HEK293T (cell line): ENCODE results near the gene SORBS2.

Source experiments
- ARNT ChIP-seq: fragments of 450-650 bp; IDR thresholded peaks from 2 replicates; pipeline ENCODE4 v1.6.1; 2017; ENCODE audit warnings: mild to moderate bottlenecking
- FOXA1 ChIP-seq: fragments of 450-650 bp; IDR thresholded peaks from 2 replicates; pipeline ENCODE4 v1.6.1; 2016; ENCODE audit warnings: mild to moderate bottlenecking
- FOXK2 ChIP-seq: fragments of 450-650 bp; IDR thresholded peaks from 2 replicates; pipeline ENCODE4 v1.6.1; 2016; ENCODE audit warnings: mild to moderate bottlenecking
- FOXM1 ChIP-seq: fragments of 450-650 bp; IDR thresholded peaks from 2 replicates; pipeline ENCODE4 v1.6.1; 2017; ENCODE audit warnings: mild to moderate bottlenecking, borderline replicate concordance
- HDGF ChIP-seq: fragments of 450-650 bp; IDR thresholded peaks from 2 replicates; pipeline ENCODE4 v1.6.1; 2017; ENCODE audit warnings: antibody characterized with exemption, borderline replicate concordance
- L3MBTL2 ChIP-seq: fragments of 450-650 bp; conservative IDR thresholded peaks from 2 replicates; pipeline ENCODE4 v1.6.1; 2016; ENCODE audit warnings: mild to moderate bottlenecking
- LEF1 ChIP-seq: fragments of 450-650 bp; IDR thresholded peaks from 2 replicates; pipeline ENCODE4 v1.6.1; 2017; ENCODE audit warnings: mild to moderate bottlenecking, borderline replicate concordance
- NFRKB ChIP-seq: fragments of 450-650 bp; IDR thresholded peaks from 2 replicates; pipeline ENCODE4 v1.6.1; 2016; ENCODE audit warnings: mild to moderate bottlenecking, moderate library complexity
- SP1 ChIP-seq: fragments of 450-650 bp; IDR thresholded peaks from 2 replicates; pipeline ENCODE4 v1.6.1; 2017
- SUZ12 ChIP-seq: fragments of 450-650 bp; IDR thresholded peaks from 2 replicates; pipeline ENCODE4 v1.6.1; 2016; ENCODE audit warnings: mild to moderate bottlenecking
- TARDBP ChIP-seq: fragments of 450-650 bp; IDR thresholded peaks from 2 replicates; pipeline ENCODE4 v1.6.1; 2016
- ZNF384 ChIP-seq: fragments of 450-650 bp; IDR thresholded peaks from 2 replicates; pipeline ENCODE4 v1.6.1; 2016
- TF ChIP-seq, protein P1 (sequence below): fragments of 450-650 bp; IDR thresholded peaks from 2 replicates; pipeline ENCODE4 v1.6.1; 2016

DNA sequence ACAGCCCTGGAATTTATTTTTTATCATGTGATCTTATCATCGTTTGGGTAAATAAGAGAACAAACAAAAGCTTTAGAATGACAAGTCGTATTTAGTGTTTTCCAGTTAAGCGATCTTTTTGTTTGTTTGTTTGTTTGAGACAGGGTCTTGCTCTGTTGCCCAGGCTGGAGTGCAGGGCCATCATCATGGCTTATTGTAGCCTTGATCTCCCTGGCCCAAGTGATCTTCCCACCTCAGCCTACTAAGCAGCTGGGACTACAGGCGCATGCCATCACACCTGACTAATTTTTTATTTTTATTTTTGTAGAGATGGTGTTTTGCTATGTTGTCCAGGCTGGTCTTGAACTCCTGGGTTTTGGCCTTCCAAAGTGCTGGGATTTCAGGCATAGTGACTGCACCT lies 219.6 kb downstream of the SORBS2 start:
- TF ChIP-seq, protein P1, sequence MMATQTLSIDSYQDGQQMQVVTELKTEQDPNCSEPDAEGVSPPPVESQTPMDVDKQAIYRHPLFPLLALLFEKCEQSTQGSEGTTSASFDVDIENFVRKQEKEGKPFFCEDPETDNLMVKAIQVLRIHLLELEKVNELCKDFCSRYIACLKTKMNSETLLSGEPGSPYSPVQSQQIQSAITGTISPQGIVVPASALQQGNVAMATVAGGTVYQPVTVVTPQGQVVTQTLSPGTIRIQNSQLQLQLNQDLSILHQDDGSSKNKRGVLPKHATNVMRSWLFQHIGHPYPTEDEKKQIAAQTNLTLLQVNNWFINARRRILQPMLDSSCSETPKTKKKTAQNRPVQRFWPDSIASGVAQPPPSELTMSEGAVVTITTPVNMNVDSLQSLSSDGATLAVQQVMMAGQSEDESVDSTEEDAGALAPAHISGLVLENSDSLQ, result no peak
- TF ChIP-seq TARDBP, result no peak
- TF ChIP-seq NFRKB, result no peak
- TF ChIP-seq L3MBTL2, result no peak
- no peak for TF ChIP-seq SP1
- TF ChIP-seq FOXM1, result no peak
- no peak for TF ChIP-seq ARNT
- TF ChIP-seq LEF1, result no peak
- no peak for TF ChIP-seq FOXK2
- TF ChIP-seq SUZ12, result no peak
- no peak for TF ChIP-seq ZNF384
- no peak for TF ChIP-seq HDGF
- no peak for TF ChIP-seq FOXA1
